ENCODE data around the gene CDH4. TPM values are rescaled to one million over a fixed set of nuclear protein-coding genes. Genes with fewer than 3 reads are reported as not detected.

Gene CDH4
- total and polyA plus RNA-seq, 2 of the 8 experiments (the other 6 are each of a cell fraction or from before 2014, with no cell fraction given) = 4.3 to 7.9 TPM

- no peak overlapping the region for H3K4me2 ChIP-seq (ENCODE audit: insufficient read depth in 1 of 2, low read depth in 2 of 2, low read length in 2 of 2)
- H3K36me3 ChIP-seq (ENCODE audit: control insufficient read depth in 2 of 4, insufficient read depth in 4 of 4, low read length in 3 of 4) = no peaks in the 10 kb centered on the region; a peak in 1 of 8 replicates
- H2AFZ ChIP-seq (ENCODE audit: low read length) = no peak overlapping the region
- no peak overlapping the region for H2BK12ac ChIP-seq (ENCODE audit: low read depth, low read length)
- H2AK5ac ChIP-seq (ENCODE audit: low read depth, low read length) = no peak overlapping the region
- H3K9ac ChIP-seq (replicated peaks in 1 of 4; ENCODE audit: extremely low read depth in 1 of 4, low read depth in 3 of 4, low read length in 3 of 4) = no peak overlapping the region
- H4K91ac ChIP-seq (replicated peaks; ENCODE audit: insufficient read length, low read length) = no peak overlapping the region
- H2BK15ac ChIP-seq (ENCODE audit: low read length) = no peak overlapping the region
- no peak overlapping the region for H4K8ac ChIP-seq (ENCODE audit: extremely low read depth, insufficient read depth, low read length)
- H3K18ac ChIP-seq (ENCODE audit: extremely low read depth, low read length) = no peak overlapping the region
- no peaks in the 10 kb centered on the region; a peak in 1 of 4 replicates for H3K9me3 ChIP-seq (ENCODE audit: insufficient read depth in 2 of 2, low read depth in 1 of 2, low read length in 1 of 2)
- H3K79me1 ChIP-seq (ENCODE audit: low read depth, low read length) = no peaks in the 10 kb centered on the region
- no peak overlapping the region for H3K23ac ChIP-seq (ENCODE audit: insufficient read length)
- H2BK20ac ChIP-seq (ENCODE audit: low read length) = no peak overlapping the region
- no peak for DNase-seq (ENCODE audit: low read depth in 1 of 2, low spot score in 2 of 2)
- no peak overlapping the region for H3K4ac ChIP-seq (replicated peaks; ENCODE audit: insufficient read length, low read depth, low read length)
- CTCF ChIA-PET (ENCODE audit: partially characterized antibody) = no interaction called here
- H2BK5ac ChIP-seq (ENCODE audit: low read depth, low read length) = no peak overlapping the region
- no peak overlapping the region for H3K56ac ChIP-seq (replicated peaks; ENCODE audit: insufficient read length, low read depth, low read length)
- 67% methylated on average over 8 of the region's 8 CpGs; no CpG with 5 or more reads in 1 of the 2 experiments for WGBS, 2 experiments (ENCODE audit: extremely low coverage in 1 of 2, insufficient coverage in 1 of 2, insufficient read length in 1 of 2, insufficient replicate concordance in 2 of 2, low coverage in 1 of 2, low lambda C conversion rate in 2 of 2, missing lambda C conversion rate in 1 of 2)
- H4K5ac ChIP-seq (ENCODE audit: insufficient read length, low read depth, low read length) = no peak overlapping the region
- peaks cover 0 to 2% of the 10 kb centered on the region in 2 experiments for H4K20me1 ChIP-seq (replicated peaks in 1 of 2; ENCODE audit: control insufficient read depth in 1 of 2, insufficient read depth in 2 of 2, low read length in 2 of 2)
- no peaks in the 10 kb centered on the region for H3K79me2 ChIP-seq (ENCODE audit: control insufficient read depth in 1 of 2, insufficient read depth in 2 of 2, low read length in 2 of 2)
- FAIRE-seq = no peak
- no peak overlapping the region for H2BK120ac ChIP-seq (replicated peaks; ENCODE audit: low read depth, low read length)
- no peaks in the 10 kb centered on the region for H3K23me2 ChIP-seq (ENCODE audit: low read depth, low read length)
- no peak overlapping the region for H3K27ac ChIP-seq (ENCODE audit: low read depth, low read length)
- H3K27me3 ChIP-seq (replicated peaks in 1 of 4; ENCODE audit: control insufficient read depth in 3 of 4, extremely low read depth in 1 of 4, insufficient read depth in 3 of 4, low read length in 3 of 4) = peaks cover 0 to 13% (median 8%) of the 10 kb centered on the region in 4 experiments; a peak in 5 of 7 replicates
- POLR2A ChIA-PET (ENCODE audit: partially characterized antibody) = interaction anchor here (1.5 kb wide), 1 partner anchor 13 kb away, joined by 3 read pairs; no protein-coding TSS in a partner anchor
- H3K4me3 ChIP-seq (ENCODE audit: extremely low read depth in 1 of 4, insufficient read depth in 2 of 4, low read depth in 3 of 4, low read length in 4 of 4) = no peak overlapping the region
- peaks cover 4 to 15% (median 10%) of the 10 kb centered on the region in 4 experiments for H3K4me1 ChIP-seq (replicated peaks in 1 of 4; ENCODE audit: control insufficient read depth in 3 of 4, insufficient read depth in 4 of 4, low read length in 3 of 4)
- H3K14ac ChIP-seq (ENCODE audit: insufficient read length) = no peak overlapping the region
- TF ChIP-seq TEAD4 (IDR thresholded peaks at IDR 0.05; ENCODE audit: low read depth, low read length) (peak; percentile 85), KDM5A (IDR thresholded peaks at IDR 0.05; ENCODE audit: low read length) (no peak), JUND (IDR thresholded peaks at IDR 0.05; ENCODE audit: low read length) (no peak), SIN3A (conservative IDR thresholded peaks at IDR 0.05 in 1 of 2, IDR thresholded peaks at IDR 0.05 in 1 of 2; ENCODE audit: low read depth in 1 of 2, low read length in 2 of 2) (0 out of 4 replicates have a peak, but pooled peaks of 1 of the 2 experiments have one; percentile 55), HDAC6 (IDR thresholded peaks at IDR 0.05; ENCODE audit: low read depth, low read length) (no peak)
These were observed 93.6 kb downstream of the CDH4 start for GRCh38 chr20:61345656-61346055.

Data from H1 (cell line).